Fibroblast of lung (primary cell): ENCODE measurements around the gene ABHD16B. TPM values are rescaled to one million over a fixed set of nuclear protein-coding genes. Genes with fewer than 3 reads are reported as not detected.
A peak's percentile ranks its signal among the peaks of the same experiment; 100 is the strongest.

Experiments used
- DNase-seq, 2 donors: peaks; one replicate each; pipeline versions ENCODE4 v3.0.0 to v3.0.0-alpha.2; 2010; ENCODE audit warnings: low read depth in 2 of 2
- H2AFZ ChIP-seq: 2 replicates; pipeline ENCODE4 v1.5.1; 2012; ENCODE audit warnings: low read length, control low read depth, inconsistent platforms
- H3K27ac ChIP-seq: 2 replicates; pipeline ENCODE4 v1.5.1; 2011; ENCODE audit warnings: low read length, control low read depth; ENCODE audit not compliant: insufficient read depth
- H3K27me3 ChIP-seq: 2 replicates; pipeline ENCODE4 v1.5.1; 2011; ENCODE audit warnings: mild to moderate bottlenecking, low read length; ENCODE audit not compliant: control insufficient read depth, insufficient read depth
- H3K36me3 ChIP-seq: 2 replicates; pipeline ENCODE4 v1.5.1; 2011; ENCODE audit warnings: low read length; ENCODE audit not compliant: control insufficient read depth, insufficient read depth
- H3K4me1 ChIP-seq: 2 replicates; pipeline ENCODE4 v1.5.1; 2011; ENCODE audit warnings: low read length; ENCODE audit not compliant: control insufficient read depth, insufficient read depth; ENCODE audit errors: extremely low read depth
- H3K4me2 ChIP-seq: 2 replicates; pipeline ENCODE4 v1.5.1; 2011; ENCODE audit warnings: low read length, control low read depth; ENCODE audit not compliant: insufficient read depth; ENCODE audit errors: extremely low read depth
- H3K4me3 ChIP-seq, 4 experiments: fragments of 200-600 bp in 1 of 4; sonication (generic) in 1 of 4; replicated peaks in 1 of 4; 2 replicates each; pipeline ENCODE4 v1.5.1; 2011 to 2016; ENCODE audit warnings: low read length in 4 of 4, low read depth in 3 of 4, mild to moderate bottlenecking in 3 of 4, control low read depth in 2 of 4, inconsistent platforms in 1 of 4, mixed read lengths in 1 of 4; ENCODE audit not compliant: insufficient read depth in 1 of 4; ENCODE audit errors: control extremely low read depth in 1 of 4
- H3K79me2 ChIP-seq: 2 replicates; pipeline ENCODE4 v1.5.1; 2012; ENCODE audit warnings: mild to moderate bottlenecking, low read length, inconsistent platforms; ENCODE audit not compliant: control insufficient read depth, insufficient read depth
- H3K9ac ChIP-seq: 2 replicates; pipeline ENCODE4 v1.5.1; 2011; ENCODE audit warnings: mild to moderate bottlenecking, low read length, control low read depth; ENCODE audit not compliant: insufficient read depth
- H3K9me3 ChIP-seq: 2 replicates; pipeline ENCODE4 v1.5.1; 2012; ENCODE audit warnings: low read depth, low read length; ENCODE audit not compliant: control insufficient read depth, insufficient read depth
- H4K20me1 ChIP-seq: 2 replicates; pipeline ENCODE4 v1.5.1; 2011; ENCODE audit warnings: low read length; ENCODE audit not compliant: control insufficient read depth, insufficient read depth; ENCODE audit errors: extremely low read depth
- EZH2 ChIP-seq: IDR thresholded peaks from 2 replicates; pipeline ENCODE4 v1.5.1; 2012; ENCODE audit warnings: low read length, control low read depth, mild to moderate bottlenecking; ENCODE audit errors: missing control alignments
- polyA plus RNA-seq, 2 donors: library from polyadenylated mRNA; depleted of rRNA in 1 of 2; stranded (reverse) in 1 of 2; unstranded in 1 of 2; fragments of >200 nt; gene quantifications; 2 replicates each; pipeline ENCODE4 v1.2.1, GENCODE V29; 2011 to 2012; ENCODE audit warnings: missing spikeins in 1 of 2
- total RNA-seq: library from RNA; depleted of rRNA; stranded (reverse); fragments of >200 nt; gene quantifications from 2 replicates; pipeline ENCODE4 v1.2.1, GENCODE V29; 2014
- TF ChIP-seq, protein P1 (sequence below), 2 donors: IDR thresholded peaks in 1 of 2; conservative IDR thresholded peaks in 1 of 2; 1 replicate in 1 of 2; 2 replicates in 1 of 2; pipeline ENCODE4 v1.5.1; 2011 to 2012; ENCODE audit warnings: low read length in 2 of 2, control low read depth in 1 of 2, inconsistent platforms in 1 of 2, low read depth in 1 of 2, mild to moderate bottlenecking in 1 of 2

ABHD16B gene
- total and polyA plus RNA-seq, 2 donors (not counting 1 experiment from before 2014, with no cell fraction given) = not detected

DNA sequence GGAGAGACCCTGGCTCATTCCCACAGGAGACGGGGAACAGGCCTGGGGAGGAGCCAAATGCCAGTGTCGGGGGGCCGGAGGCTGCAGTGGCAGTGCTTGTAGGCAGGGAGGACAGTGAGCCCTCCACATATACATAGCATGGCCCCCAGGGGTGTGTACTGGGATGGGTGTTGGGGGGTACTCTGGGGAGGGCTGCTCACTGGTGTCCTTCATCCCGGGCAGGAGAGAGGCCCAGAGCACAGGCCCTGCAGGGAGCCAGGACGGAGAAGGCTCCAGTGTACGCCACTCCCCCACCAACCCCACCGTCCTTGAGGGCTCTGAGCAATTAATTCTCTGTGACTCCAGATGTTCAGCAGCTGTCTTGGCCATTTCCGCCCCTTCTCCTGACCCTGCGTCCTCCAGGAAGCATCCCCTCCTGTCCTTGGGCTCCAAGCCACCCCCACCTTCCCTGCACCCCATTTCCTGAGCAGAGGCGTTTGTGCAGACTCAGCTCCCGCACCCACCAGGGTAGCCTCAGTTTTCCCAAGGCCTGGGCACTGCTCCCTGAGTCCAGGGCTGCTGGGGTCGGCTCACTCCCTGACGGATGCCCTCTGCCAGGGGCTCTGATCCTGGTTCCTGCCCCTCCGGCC is 3.4 kb upstream of the ABHD16B start:
- Histone ChIP-seq H3K4me2 (no peak overlapping the region), H2AFZ (no peak overlapping the region), H3K79me2 (peaks cover 2% of the 10 kb centered on the region), H4K20me1 (no peaks in the 10 kb centered on the region), H3K9ac (no peak overlapping the region), H3K4me1 (peaks cover 21% of the 10 kb centered on the region), H3K27ac (no peak overlapping the region), H3K27me3 (no peaks in the 10 kb centered on the region), H3K9me3 (no peaks in the 10 kb centered on the region), H3K4me3 (no peak overlapping the region), H3K36me3 (peaks cover 14% of the 10 kb centered on the region)
- no peak for TF ChIP-seq EZH2
- TF ChIP-seq, protein P1, sequence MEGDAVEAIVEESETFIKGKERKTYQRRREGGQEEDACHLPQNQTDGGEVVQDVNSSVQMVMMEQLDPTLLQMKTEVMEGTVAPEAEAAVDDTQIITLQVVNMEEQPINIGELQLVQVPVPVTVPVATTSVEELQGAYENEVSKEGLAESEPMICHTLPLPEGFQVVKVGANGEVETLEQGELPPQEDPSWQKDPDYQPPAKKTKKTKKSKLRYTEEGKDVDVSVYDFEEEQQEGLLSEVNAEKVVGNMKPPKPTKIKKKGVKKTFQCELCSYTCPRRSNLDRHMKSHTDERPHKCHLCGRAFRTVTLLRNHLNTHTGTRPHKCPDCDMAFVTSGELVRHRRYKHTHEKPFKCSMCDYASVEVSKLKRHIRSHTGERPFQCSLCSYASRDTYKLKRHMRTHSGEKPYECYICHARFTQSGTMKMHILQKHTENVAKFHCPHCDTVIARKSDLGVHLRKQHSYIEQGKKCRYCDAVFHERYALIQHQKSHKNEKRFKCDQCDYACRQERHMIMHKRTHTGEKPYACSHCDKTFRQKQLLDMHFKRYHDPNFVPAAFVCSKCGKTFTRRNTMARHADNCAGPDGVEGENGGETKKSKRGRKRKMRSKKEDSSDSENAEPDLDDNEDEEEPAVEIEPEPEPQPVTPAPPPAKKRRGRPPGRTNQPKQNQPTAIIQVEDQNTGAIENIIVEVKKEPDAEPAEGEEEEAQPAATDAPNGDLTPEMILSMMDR (conservative IDR thresholded peaks at IDR 0.05 in 1 of 2, IDR thresholded peaks at IDR 0.05 in 1 of 2; ENCODE audit: low read depth in 1 of 2, low read length in 2 of 2) = no peak
- peak in 1 of 2 donors; percentile 22 for DNase-seq

DNA sequence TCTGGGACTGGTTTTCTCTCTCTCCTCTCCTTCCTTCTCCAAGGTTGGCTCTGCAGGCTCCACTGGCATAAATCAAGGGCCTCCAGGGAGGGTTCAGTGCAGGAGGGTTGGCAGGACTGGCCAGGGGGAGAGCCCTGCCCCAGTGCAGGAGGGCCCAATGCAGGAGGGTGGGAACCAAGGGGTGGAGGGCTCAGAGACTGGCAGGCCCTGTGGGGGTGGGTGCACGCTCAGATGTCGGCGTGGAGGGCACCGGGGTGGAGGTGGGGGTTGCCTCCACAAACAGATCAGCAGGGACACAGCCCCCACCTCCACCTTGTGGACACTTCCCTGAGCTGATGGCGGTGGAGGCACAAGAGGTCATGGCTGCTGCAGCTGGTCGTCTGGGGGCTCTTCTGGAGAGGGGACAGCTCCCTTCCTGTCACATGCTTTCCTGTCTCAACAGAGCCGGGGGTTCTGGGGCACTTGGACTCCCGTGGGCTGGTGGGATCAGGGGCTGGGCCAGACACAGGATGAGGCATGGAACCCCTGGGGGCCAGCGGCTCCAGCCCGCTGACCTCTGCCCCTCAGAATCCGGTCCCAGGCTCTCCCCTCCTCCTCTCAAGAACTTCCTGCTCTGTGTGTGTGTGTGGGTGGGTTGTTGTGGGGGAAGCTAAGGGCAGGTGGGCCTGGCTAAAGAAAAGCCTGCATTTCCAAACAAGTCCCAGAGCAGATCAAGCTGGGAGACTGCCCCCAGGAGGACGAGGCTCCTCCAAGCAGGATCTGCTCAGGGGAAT is 2.7 kb upstream of the ABHD16B start:
- Histone ChIP-seq H3K36me3 (peaks cover 18% of the 10 kb centered on the region), H3K4me1 (peaks cover 26% of the 10 kb centered on the region), H3K27ac (no peak overlapping the region), H4K20me1 (no peaks in the 10 kb centered on the region), H3K79me2 (peaks cover 6% of the 10 kb centered on the region), H2AFZ (no peak overlapping the region), H3K4me2 (no peak overlapping the region), H3K9ac (no peak overlapping the region), H3K4me3 (no peak overlapping the region), H3K9me3 (no peaks in the 10 kb centered on the region), H3K27me3 (no peaks in the 10 kb centered on the region)
- DNase-seq = peak; percentile 45 to 65
- no peak for TF ChIP-seq EZH2
- TF ChIP-seq, protein P1 (conservative IDR thresholded peaks at IDR 0.05 in 1 of 2, IDR thresholded peaks at IDR 0.05 in 1 of 2; ENCODE audit: low read depth in 1 of 2, low read length in 2 of 2) = peak; percentile 40 to 57

DNA sequence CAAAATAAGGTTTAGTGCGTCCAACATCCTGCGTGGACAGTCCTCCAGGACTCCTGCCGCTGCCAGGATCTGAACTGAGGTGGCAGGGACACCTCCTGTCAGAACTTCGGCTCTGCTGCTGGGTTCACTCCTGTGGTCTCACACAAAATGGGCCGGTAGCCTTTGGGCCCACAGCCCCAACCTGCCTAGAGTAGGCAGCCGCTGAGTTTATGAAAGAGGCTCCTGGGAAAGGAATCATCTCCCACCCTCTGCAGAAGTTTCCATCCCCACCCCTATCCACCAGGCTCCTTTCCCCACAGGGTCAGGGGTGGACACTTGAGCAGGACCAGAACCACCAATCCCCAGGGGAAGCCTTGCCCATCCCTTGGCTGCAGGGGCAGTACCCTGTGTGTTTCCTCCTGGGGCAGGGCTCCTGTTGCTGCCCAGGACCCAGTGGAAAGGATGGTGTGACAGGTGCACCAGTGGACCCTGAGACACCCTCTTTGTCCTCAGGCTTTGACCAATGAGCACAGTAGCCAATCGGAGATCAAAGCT is 2.1 kb upstream of the ABHD16B start:
- Histone ChIP-seq H3K79me2 (peaks cover 10% of the 10 kb centered on the region), H3K27ac (no peak overlapping the region), H3K27me3 (no peaks in the 10 kb centered on the region), H3K4me1 (peaks cover 29% of the 10 kb centered on the region), H3K4me2 (no peak overlapping the region), H3K36me3 (peaks cover 18% of the 10 kb centered on the region), H3K9me3 (no peaks in the 10 kb centered on the region), H4K20me1 (no peaks in the 10 kb centered on the region), H3K4me3 (no peak overlapping the region), H2AFZ (no peak overlapping the region), H3K9ac (no peak overlapping the region)
- TF ChIP-seq, protein P1 (conservative IDR thresholded peaks at IDR 0.05 in 1 of 2, IDR thresholded peaks at IDR 0.05 in 1 of 2; ENCODE audit: low read depth in 1 of 2, low read length in 2 of 2) = no peak
- TF ChIP-seq EZH2 = no peak
- no peak for DNase-seq
